Stimulated activated effector memory CD8-positive, alpha-beta T cell treated with anti-CD3 and anti-CD28 coated beads, Interleukin-12 subunit alpha, Interleukin-12 subunit beta, amount 100 ng/mL, for 72 hours (primary cell): Measurements from ENCODE around the gene FICD.
"Not testable (repeated sequence)": the region's sequence is repeated elsewhere in the genome, so short reads cannot be mapped to it uniquely, and the experiment has no call there.

Source experiments
- ATAC-seq: fragments of 150-1000 bp; cut with Tn5 transposase; 2 replicates; pipeline ENCODE4 v1.10.0; 2021
- DNase-seq, 2 donors: peaks; one replicate each; pipeline ENCODE4 v3.0.0; 2021 to 2022; ENCODE audit warnings: low spot score in 2 of 2
- H3K27ac Mint-ChIP-seq: one replicate; pipeline ENCODE4 v1.8.0; 2022; ENCODE audit warnings: mild to moderate bottlenecking, mixed read lengths
- H3K36me3 Mint-ChIP-seq: one replicate; pipeline ENCODE4 v1.8.0; 2022; ENCODE audit warnings: mild to moderate bottlenecking, mixed read lengths
- H3K4me1 Mint-ChIP-seq: one replicate; pipeline ENCODE4 v1.8.0; 2022; ENCODE audit warnings: mixed read lengths
- H3K4me3 Mint-ChIP-seq: one replicate; pipeline ENCODE4 v1.8.0; 2022; ENCODE audit warnings: mild to moderate bottlenecking, mixed read lengths
- H3K9me3 Mint-ChIP-seq: one replicate; pipeline ENCODE4 v1.8.0; 2022; ENCODE audit warnings: mixed read lengths

Gene FICD

DNA sequence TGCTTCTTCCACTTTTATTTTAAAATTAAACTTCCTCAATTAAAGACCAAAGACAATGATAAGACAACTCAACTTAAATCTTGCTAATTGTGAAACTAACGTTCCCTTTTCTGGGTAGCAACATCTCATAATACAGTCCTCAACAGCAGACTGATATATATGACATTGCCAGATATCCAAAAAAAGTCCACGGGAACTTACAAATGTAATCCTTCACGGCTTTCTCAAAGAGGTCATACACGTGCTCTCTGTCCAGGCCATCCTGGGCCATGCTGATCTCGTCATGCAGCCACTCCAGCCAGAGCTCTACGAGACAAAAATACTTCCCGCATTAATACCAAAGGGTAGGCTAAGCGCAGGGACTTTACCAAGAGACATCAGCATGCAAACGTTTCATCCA, 32.6 kb downstream of the FICD start:
- no peak overlapping the region for H3K27ac Mint-ChIP-seq

DNA sequence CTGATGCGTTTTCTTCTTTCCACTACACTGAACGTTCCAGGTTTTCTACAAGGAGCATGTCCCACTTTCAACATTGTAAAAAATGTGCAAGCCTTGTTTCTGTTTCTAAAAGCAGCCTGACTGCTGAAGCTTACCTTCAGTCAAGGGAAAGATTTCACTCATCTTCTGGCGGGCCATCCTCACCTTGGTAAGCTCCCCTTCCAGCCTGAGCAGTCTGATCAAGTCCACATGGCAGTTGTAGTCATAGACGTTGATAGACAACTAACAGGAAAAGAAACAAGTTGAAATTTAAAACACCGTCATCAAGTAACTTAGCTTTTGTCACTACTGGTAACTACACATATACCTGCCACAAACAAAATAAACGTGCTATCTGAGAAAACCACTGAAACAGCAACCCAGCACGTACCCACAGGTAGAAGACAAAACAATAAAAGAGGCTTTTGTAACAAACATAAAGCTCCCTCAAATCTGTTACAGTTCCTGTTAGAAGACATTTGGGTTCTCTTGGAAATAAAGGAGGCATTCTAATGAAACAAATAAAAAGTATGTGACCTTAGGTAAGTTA, 34.0 kb downstream of the FICD start:
- Mint-ChIP-seq H3K4me1 (peaks cover 40% of the 10 kb centered on the region), H3K4me3 (no peak overlapping the region), H3K36me3 (peaks cover 80% of the 10 kb centered on the region), H3K27ac (peak overlapping the region; percentile 26), H3K9me3 (no peaks in the 10 kb centered on the region)
- DNase-seq, result no peak
- ATAC-seq, result no peak

More for the DNA sequence above, 32.6 kb downstream of the FICD start:
- DNase-seq (no peak), ATAC-seq (no peak)
- Mint-ChIP-seq H3K4me3 (no peak overlapping the region), H3K4me1 (peaks cover 26% of the 10 kb centered on the region), H3K9me3 (no peaks in the 10 kb centered on the region), H3K36me3 (peaks cover 91% of the 10 kb centered on the region)

DNA sequence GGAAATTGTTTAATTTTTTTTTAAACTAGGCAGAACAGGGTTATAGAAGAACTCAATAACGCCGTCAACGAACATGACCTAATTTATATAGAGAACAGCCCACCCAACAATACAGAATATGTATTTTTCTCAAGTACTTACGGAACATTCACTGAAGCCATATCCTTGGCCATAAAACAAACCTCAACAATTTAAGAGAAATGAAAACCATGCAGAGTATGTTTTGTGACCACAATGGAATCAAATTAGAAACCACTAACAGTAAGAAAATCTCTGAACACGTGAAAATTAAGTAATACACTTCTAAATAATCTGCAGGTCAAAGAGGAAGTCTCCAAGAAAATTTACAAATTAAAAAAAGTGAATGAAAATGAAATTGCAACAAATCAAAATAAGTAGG, 36.5 kb downstream of the FICD start:
- Mint-ChIP-seq H3K4me1 (peaks cover 51% of the 10 kb centered on the region), H3K9me3 (no peaks in the 10 kb centered on the region), H3K4me3 (peak overlapping the region; percentile 7), H3K27ac (no peak overlapping the region), H3K36me3 (peaks cover 69% of the 10 kb centered on the region)
- no peak for ATAC-seq
- no peak for DNase-seq

DNA sequence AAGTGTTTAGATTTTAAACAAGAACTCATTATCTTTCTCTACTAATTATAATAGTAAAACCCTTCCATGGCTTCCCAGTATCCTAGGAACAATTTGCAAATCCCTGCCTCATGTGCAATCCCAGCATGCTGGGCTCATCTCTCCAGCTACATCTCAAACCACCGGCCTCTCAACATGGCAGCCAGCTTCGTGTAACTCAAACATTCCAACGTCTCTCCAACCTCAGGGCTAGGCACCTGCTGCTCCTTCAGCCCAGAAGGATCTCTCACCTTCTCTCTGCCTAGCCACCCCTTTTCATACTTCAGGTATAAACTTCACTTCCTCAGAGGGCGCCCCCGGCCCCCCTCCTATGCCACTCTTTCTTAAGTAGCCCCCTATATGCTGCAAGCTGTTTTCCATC, 38.7 kb downstream of the FICD start:
- no peak overlapping the region for H3K27ac Mint-ChIP-seq
- H3K36me3 Mint-ChIP-seq, result peaks cover 69% of the 10 kb centered on the region
- H3K4me1 Mint-ChIP-seq, result peaks cover 65% of the 10 kb centered on the region
- no peaks in the 10 kb centered on the region for H3K9me3 Mint-ChIP-seq
- no peak for DNase-seq
- ATAC-seq, result no peak
- H3K4me3 Mint-ChIP-seq, result no peak overlapping the region

DNA sequence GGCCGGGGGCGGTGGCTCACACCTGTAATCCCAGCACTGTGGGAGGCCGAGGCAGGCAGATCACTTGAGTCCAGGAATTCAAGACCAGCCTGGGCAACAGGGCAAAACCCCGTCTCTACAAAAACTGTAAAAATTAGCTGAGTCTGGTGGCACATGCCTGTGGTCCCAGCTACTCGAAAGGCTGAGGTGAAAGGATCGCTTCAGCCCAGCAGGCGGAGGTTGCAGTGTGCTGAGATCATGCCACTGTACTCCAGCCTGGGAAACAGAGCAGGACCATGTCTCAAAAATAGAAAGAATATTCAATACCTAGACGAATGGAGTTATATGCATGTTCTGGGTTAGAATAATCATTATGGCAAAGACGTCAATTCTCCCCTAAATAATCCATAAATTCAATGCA, 40.3 kb downstream of the FICD start:
- peaks cover 68% of the 10 kb centered on the region for H3K36me3 Mint-ChIP-seq
- ATAC-seq, H3K9me3 Mint-ChIP-seq, H3K4me3 Mint-ChIP-seq, H3K27ac Mint-ChIP-seq: not testable (repeated sequence)
- DNase-seq, result peak in 1 of 2 donors; percentile 25
- H3K4me1 Mint-ChIP-seq, result peaks cover 72% of the 10 kb centered on the region

GRCh38 chr12:108559007-108559655, 44.1 kb downstream of the FICD start:
- peak; percentile 59 for ATAC-seq
- H3K27ac Mint-ChIP-seq, result peak overlapping the region; percentile 99

GRCh38 chr12:108559748-108560147, 44.7 kb downstream of the FICD start:
- H3K36me3 Mint-ChIP-seq, result peaks cover 78% of the 10 kb centered on the region
- no peaks in the 10 kb centered on the region for H3K9me3 Mint-ChIP-seq
- peak overlapping the region; percentile 92 for H3K4me3 Mint-ChIP-seq
- DNase-seq (peak in 1 of 2 donors; percentile 62), ATAC-seq (no peak)
- H3K27ac Mint-ChIP-seq, result peak overlapping the region; percentile 99
- H3K4me1 Mint-ChIP-seq, result peaks cover 40% of the 10 kb centered on the region

More at GRCh38 chr12:108559007-108559655, 44.1 kb downstream of the FICD start:
- Mint-ChIP-seq H3K9me3 (no peaks in the 10 kb centered on the region), H3K36me3 (peaks cover 72% of the 10 kb centered on the region), H3K4me1 (peaks cover 43% of the 10 kb centered on the region), H3K4me3 (peak overlapping the region; percentile 92)
- DNase-seq, result peak in 1 of 2 donors; percentile 71

- no peak for DNase-seq
- H3K4me3 Mint-ChIP-seq, result peak overlapping the region; percentile 92
- peaks cover 82% of the 10 kb centered on the region for H3K36me3 Mint-ChIP-seq
- peaks cover 36% of the 10 kb centered on the region for H3K4me1 Mint-ChIP-seq
- ATAC-seq, result no peak
- no peaks in the 10 kb centered on the region for H3K9me3 Mint-ChIP-seq
- peak overlapping the region; percentile 99 for H3K27ac Mint-ChIP-seq
Observed at GRCh38 chr12:108560321-108560721, 45.2 kb downstream of the FICD start.

DNA sequence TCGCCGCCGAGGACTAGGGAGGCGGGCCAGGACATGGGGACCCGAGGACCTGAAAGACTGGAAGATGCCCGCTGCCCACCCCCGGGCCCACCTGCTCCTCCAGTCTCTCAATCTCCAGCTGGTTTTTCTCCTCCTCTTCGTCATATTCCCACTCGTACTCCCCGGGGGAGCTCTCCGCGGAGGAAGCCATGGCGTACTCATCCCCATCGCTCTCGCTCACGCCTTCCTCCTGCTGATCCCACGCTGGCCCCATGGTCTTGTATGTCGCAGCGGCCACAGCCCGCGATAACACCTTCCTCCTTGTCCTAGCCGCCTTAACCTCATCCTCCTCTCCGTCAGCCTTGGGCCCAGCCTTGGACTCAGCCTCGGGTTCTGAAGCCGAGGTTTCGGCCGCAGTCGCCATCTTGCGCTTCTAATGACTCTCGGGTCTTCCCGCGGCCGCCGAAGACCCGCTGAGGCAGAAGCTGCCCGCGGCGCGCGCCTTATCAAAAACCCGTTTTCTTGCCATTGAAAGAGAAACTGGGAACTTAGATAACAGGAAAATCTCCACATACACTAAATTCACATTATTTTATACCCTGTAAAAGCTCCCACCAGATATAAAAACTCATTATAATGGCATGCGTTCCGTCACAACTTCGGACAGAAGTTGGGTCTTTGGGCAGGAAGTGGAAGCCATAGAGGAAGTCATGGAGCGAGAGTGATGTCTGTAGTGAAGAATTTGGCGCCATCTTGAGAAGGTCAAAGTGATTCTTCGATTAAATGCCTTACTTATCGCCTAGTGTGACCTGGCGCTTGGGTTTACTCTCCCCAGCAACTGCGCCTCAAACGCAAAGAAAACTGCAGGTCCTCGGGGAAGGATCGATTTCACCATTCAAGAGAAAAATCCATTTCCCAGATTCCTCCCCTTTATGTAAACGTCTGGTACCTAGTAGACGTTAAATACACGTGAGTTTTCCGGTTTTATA, 46.0 kb downstream of the FICD start, which contains the start of gene SART3:
SART3 (minus strand) TSS at position 422 of the 968 bp plus-strand sequence; CDS start at position 403, 19 bp downstream.
- Mint-ChIP-seq H3K4me3 (peak within 1 kb of the TSS; percentile 92), H3K27ac (peak within 1 kb of the TSS; percentile 99), H3K9me3 (no peaks in the 10 kb centered on the region), H3K36me3 (peaks cover 82% of the 10 kb centered on the region), H3K4me1 (peaks cover 42% of the 10 kb centered on the region)
- peak; percentile 61 for ATAC-seq
- DNase-seq, result peak; percentile 71 to 90

- Mint-ChIP-seq H3K27ac (peak overlapping the region; percentile 99), H3K36me3 (peaks cover 82% of the 10 kb centered on the region)
- no peak for ATAC-seq
Observed at GRCh38 chr12:108561852-108562347, 46.8 kb downstream of the FICD start.

GRCh38 chr12:108562348-108563135, 47.5 kb downstream of the FICD start, which contains the start of gene ISCU:
Gene ISCU (plus strand): TSS chr12:108562596. CDS start chr12:108562623, 27 bp downstream.
- H3K36me3 Mint-ChIP-seq, result peaks cover 82% of the 10 kb centered on the region
- peak; percentile 99 to 100 for DNase-seq
- H3K9me3 Mint-ChIP-seq, result no peaks in the 10 kb centered on the region
- peaks cover 44% of the 10 kb centered on the region for H3K4me1 Mint-ChIP-seq
- peak within 1 kb of the TSS; percentile 99 for H3K27ac Mint-ChIP-seq
- peak; percentile 69 for ATAC-seq
- peak within 1 kb of the TSS; percentile 92 for H3K4me3 Mint-ChIP-seq

More at GRCh38 chr12:108561852-108562347, 46.8 kb downstream of the FICD start:
- Mint-ChIP-seq H3K4me3 (peak overlapping the region; percentile 92), H3K4me1 (peaks cover 44% of the 10 kb centered on the region), H3K9me3 (no peaks in the 10 kb centered on the region)
- DNase-seq, result no peak

DNA sequence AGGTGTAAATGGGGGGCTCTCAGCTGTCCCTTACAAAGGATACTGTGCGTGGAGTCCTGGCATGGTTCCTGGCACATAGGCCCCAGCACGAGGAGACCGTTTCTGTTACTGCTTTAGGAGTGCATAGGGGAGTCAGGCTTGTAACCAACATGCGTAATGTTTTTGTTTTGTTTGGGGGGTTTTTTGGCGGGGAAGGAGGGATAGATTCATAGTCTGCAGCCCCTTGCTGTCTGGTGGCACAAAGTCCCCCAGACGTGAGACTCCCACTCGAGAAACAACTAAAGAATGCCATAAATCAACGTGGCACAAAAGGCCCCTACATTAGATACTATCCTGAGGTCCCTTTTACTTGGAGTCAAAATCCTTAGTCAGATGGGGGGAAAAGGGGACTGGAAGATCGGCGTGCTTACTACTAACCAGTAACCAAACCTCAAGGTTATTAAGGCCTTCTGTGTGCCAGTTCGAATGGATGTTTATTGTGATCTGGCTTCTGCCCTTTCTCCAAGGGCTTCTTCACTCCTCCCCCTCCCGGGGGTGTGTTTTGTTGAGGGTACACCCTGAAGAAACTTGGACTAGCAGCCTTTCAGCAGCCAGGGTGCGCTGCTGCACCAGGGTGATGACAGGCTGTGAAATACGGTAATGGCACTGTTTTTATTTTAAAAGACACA, 48.2 kb downstream of the FICD start:
- H3K4me1 Mint-ChIP-seq, result peaks cover 46% of the 10 kb centered on the region

DNA sequence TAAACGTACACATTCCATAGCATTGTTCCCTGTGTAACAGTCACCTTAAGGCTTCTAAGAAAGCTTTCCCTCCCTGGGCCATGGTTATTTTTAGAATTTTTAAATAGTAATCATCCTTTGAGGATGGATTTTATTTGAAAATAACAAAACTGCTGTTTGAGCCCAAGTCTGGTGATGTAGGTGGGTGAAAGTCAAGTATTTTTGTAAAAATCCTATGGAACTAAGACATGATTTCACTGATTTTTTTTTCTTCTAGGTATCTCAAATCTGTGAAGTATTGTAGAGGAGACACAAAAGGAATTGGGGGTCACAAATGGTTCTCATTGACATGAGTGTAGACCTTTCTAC, 48.7 kb downstream of the FICD start:
- Mint-ChIP-seq H3K27ac (peak overlapping the region; percentile 99), H3K4me1 (peaks cover 48% of the 10 kb centered on the region), H3K4me3 (peak overlapping the region; percentile 92), H3K36me3 (peaks cover 82% of the 10 kb centered on the region), H3K9me3 (no peaks in the 10 kb centered on the region)
- DNase-seq (no peak), ATAC-seq (no peak)

More for the DNA sequence above, 48.2 kb downstream of the FICD start:
- no peaks in the 10 kb centered on the region for H3K9me3 Mint-ChIP-seq
- peak overlapping the region; percentile 99 for H3K27ac Mint-ChIP-seq
- H3K36me3 Mint-ChIP-seq, result peaks cover 82% of the 10 kb centered on the region
- DNase-seq, result peak; percentile 64 to 86
- H3K4me3 Mint-ChIP-seq, result peak overlapping the region; percentile 92
- ATAC-seq, result peak; percentile 66

- H3K4me3 Mint-ChIP-seq, result no peak overlapping the region
- no peak for DNase-seq
Observed at GRCh38 chr12:108564724-108565123, 49.6 kb downstream of the FICD start.

More at GRCh38 chr12:108564724-108565123, 49.6 kb downstream of the FICD start:
- Mint-ChIP-seq H3K27ac (peak overlapping the region; percentile 29), H3K36me3 (peaks cover 82% of the 10 kb centered on the region), H3K4me1 (peaks cover 54% of the 10 kb centered on the region), H3K9me3 (no peaks in the 10 kb centered on the region)
- ATAC-seq, result no peak
